ENCODE measurements around the gene TMEM132D. TPM values are rescaled to one million over a fixed set of nuclear protein-coding genes. Genes with fewer than 3 reads are reported as not detected.

The TMEM132D gene
- total RNA-seq, 1 experiment from 2014 or later = 1.4 TPM

DNA sequence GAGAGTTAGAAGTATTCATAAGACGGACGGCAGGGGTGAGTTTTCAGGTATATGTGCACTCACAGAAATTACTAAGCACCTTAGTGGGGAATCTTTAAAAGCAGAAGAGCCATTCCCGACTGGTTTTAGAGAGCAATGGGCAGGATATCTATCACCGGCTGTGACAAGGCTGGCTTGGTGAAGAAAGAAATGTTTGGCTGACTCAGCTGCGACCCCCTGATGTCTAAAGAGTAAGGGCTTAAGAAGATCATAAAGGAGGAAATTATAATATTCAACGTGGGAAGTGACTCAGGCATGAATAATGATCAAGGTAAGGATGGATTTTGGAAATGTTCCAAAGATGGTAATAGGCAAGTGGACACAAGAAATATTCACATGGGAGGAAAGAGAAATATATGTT lies 407.6 kb downstream of the TMEM132D start (continued):
- TF ChIP-seq ZNF232 (CRISPR knock-in tag; IDR thresholded peaks at IDR 0.05) (no peak), GRHL2 (CRISPR knock-in tag; IDR thresholded peaks at IDR 0.05; ENCODE audit: insufficient replicate concordance, severe bottlenecking) (no peak), ZNF396 (CRISPR knock-in tag; IDR thresholded peaks at IDR 0.05; ENCODE audit: borderline replicate concordance) (no peak), SMAD4 (CRISPR knock-in tag; IDR thresholded peaks at IDR 0.05) (no peak), CBFB (CRISPR knock-in tag; IDR thresholded peaks at IDR 0.05; ENCODE audit: low read depth) (no peak), OVOL2 (CRISPR knock-in tag; IDR thresholded peaks at IDR 0.05; ENCODE audit: borderline replicate concordance) (no peak)

DNA sequence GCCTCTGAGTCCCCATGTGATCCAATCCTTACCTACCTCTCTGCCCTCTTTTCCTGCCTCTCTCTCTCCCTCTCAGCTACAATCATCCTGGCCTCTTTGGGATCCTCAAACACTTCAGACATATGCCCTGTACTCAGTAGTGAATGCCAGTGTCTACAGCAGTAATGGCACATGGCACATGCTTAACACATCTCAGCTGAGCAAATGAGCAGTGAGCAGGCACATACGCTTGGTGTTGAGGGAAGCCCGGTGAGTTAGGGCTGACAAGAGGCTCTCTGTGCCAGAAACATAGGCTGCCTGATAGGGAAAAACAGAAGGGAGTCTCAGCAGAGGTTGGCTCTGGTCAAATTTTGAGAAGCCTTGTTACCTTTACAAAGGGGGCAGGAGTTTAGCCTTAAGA lies 409.1 kb downstream of the TMEM132D start:
- Mint-ChIP-seq H3K4me1 (no peaks in the 10 kb centered on the region), H3K36me3 (peaks cover 76% of the 10 kb centered on the region), H3K9me3 (peaks cover 76% of the 10 kb centered on the region), H3K27ac (no peak overlapping the region), H3K4me3 (no peak overlapping the region), H3K27me3 (ENCODE audit: low read depth) (peaks cover 8% of the 10 kb centered on the region)
- DNase-seq (ENCODE audit: low spot score) = no peak
- ATAC-seq = no peak
- POLR2A ChIA-PET = no interaction called here
- TF ChIP-seq, protein P1, sequence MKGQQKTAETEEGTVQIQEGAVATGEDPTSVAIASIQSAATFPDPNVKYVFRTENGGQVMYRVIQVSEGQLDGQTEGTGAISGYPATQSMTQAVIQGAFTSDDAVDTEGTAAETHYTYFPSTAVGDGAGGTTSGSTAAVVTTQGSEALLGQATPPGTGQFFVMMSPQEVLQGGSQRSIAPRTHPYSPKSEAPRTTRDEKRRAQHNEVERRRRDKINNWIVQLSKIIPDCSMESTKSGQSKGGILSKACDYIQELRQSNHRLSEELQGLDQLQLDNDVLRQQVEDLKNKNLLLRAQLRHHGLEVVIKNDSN (CRISPR knock-in tag; IDR thresholded peaks at IDR 0.05) = no peak
- TF ChIP-seq PRRX2 (CRISPR knock-in tag; IDR thresholded peaks at IDR 0.05) = no peak
- no peak for TF ChIP-seq TCF7 (CRISPR knock-in tag; IDR thresholded peaks at IDR 0.05; ENCODE audit: low read depth)
- TF ChIP-seq NR2C2 (CRISPR knock-in tag; IDR thresholded peaks at IDR 0.05) = no peak
- TF ChIP-seq, protein P2, sequence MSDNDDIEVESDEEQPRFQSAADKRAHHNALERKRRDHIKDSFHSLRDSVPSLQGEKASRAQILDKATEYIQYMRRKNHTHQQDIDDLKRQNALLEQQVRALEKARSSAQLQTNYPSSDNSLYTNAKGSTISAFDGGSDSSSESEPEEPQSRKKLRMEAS (CRISPR knock-in tag; IDR thresholded peaks at IDR 0.05) = no peak
- no peak for TF ChIP-seq NFATC4 (CRISPR knock-in tag; IDR thresholded peaks at IDR 0.05)
- TF ChIP-seq, protein P3, sequence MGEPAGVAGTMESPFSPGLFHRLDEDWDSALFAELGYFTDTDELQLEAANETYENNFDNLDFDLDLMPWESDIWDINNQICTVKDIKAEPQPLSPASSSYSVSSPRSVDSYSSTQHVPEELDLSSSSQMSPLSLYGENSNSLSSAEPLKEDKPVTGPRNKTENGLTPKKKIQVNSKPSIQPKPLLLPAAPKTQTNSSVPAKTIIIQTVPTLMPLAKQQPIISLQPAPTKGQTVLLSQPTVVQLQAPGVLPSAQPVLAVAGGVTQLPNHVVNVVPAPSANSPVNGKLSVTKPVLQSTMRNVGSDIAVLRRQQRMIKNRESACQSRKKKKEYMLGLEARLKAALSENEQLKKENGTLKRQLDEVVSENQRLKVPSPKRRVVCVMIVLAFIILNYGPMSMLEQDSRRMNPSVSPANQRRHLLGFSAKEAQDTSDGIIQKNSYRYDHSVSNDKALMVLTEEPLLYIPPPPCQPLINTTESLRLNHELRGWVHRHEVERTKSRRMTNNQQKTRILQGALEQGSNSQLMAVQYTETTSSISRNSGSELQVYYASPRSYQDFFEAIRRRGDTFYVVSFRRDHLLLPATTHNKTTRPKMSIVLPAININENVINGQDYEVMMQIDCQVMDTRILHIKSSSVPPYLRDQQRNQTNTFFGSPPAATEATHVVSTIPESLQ (CRISPR knock-in tag; IDR thresholded peaks at IDR 0.05) = no peak
- TF ChIP-seq TEAD1 (CRISPR knock-in tag; IDR thresholded peaks at IDR 0.05) = no peak
- TF ChIP-seq, protein P4, sequence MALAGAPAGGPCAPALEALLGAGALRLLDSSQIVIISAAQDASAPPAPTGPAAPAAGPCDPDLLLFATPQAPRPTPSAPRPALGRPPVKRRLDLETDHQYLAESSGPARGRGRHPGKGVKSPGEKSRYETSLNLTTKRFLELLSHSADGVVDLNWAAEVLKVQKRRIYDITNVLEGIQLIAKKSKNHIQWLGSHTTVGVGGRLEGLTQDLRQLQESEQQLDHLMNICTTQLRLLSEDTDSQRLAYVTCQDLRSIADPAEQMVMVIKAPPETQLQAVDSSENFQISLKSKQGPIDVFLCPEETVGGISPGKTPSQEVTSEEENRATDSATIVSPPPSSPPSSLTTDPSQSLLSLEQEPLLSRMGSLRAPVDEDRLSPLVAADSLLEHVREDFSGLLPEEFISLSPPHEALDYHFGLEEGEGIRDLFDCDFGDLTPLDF (CRISPR knock-in tag; IDR thresholded peaks at IDR 0.05) = no peak
- no peak for TF ChIP-seq CREB1 (CRISPR knock-in tag; IDR thresholded peaks at IDR 0.05)
- TF ChIP-seq, protein P5, sequence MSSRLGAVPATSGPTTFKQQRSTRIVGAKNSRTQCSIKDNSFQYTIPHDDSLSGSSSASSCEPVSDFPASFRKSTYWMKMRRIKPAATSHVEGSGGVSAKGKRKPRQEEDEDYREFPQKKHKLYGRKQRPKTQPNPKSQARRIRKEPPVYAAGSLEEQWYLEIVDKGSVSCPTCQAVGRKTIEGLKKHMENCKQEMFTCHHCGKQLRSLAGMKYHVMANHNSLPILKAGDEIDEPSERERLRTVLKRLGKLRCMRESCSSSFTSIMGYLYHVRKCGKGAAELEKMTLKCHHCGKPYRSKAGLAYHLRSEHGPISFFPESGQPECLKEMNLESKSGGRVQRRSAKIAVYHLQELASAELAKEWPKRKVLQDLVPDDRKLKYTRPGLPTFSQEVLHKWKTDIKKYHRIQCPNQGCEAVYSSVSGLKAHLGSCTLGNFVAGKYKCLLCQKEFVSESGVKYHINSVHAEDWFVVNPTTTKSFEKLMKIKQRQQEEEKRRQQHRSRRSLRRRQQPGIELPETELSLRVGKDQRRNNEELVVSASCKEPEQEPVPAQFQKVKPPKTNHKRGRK (CRISPR knock-in tag; IDR thresholded peaks at IDR 0.05; ENCODE audit: borderline replicate concordance) = no peak
- TF ChIP-seq, protein P6, sequence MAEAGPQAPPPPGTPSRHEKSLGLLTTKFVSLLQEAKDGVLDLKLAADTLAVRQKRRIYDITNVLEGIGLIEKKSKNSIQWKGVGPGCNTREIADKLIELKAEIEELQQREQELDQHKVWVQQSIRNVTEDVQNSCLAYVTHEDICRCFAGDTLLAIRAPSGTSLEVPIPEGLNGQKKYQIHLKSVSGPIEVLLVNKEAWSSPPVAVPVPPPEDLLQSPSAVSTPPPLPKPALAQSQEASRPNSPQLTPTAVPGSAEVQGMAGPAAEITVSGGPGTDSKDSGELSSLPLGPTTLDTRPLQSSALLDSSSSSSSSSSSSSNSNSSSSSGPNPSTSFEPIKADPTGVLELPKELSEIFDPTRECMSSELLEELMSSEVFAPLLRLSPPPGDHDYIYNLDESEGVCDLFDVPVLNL (CRISPR knock-in tag; IDR thresholded peaks at IDR 0.05; ENCODE audit: borderline replicate concordance, low read depth) = no peak
- TF ChIP-seq, protein P7, sequence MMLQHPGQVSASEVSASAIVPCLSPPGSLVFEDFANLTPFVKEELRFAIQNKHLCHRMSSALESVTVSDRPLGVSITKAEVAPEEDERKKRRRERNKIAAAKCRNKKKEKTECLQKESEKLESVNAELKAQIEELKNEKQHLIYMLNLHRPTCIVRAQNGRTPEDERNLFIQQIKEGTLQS (CRISPR knock-in tag; conservative IDR thresholded peaks at IDR 0.05) = no peak
- no peak for TF ChIP-seq JUN (CRISPR knock-in tag; IDR thresholded peaks at IDR 0.05)
- TF ChIP-seq ZBTB21 (CRISPR knock-in tag; IDR thresholded peaks at IDR 0.05; ENCODE audit: borderline replicate concordance) = no peak
- TF ChIP-seq, protein P8, sequence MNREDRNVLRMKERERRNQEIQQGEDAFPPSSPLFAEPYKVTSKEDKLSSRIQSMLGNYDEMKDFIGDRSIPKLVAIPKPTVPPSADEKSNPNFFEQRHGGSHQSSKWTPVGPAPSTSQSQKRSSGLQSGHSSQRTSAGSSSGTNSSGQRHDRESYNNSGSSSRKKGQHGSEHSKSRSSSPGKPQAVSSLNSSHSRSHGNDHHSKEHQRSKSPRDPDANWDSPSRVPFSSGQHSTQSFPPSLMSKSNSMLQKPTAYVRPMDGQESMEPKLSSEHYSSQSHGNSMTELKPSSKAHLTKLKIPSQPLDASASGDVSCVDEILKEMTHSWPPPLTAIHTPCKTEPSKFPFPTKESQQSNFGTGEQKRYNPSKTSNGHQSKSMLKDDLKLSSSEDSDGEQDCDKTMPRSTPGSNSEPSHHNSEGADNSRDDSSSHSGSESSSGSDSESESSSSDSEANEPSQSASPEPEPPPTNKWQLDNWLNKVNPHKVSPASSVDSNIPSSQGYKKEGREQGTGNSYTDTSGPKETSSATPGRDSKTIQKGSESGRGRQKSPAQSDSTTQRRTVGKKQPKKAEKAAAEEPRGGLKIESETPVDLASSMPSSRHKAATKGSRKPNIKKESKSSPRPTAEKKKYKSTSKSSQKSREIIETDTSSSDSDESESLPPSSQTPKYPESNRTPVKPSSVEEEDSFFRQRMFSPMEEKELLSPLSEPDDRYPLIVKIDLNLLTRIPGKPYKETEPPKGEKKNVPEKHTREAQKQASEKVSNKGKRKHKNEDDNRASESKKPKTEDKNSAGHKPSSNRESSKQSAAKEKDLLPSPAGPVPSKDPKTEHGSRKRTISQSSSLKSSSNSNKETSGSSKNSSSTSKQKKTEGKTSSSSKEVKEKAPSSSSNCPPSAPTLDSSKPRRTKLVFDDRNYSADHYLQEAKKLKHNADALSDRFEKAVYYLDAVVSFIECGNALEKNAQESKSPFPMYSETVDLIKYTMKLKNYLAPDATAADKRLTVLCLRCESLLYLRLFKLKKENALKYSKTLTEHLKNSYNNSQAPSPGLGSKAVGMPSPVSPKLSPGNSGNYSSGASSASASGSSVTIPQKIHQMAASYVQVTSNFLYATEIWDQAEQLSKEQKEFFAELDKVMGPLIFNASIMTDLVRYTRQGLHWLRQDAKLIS (CRISPR knock-in tag; IDR thresholded peaks at IDR 0.05; ENCODE audit: borderline replicate concordance) = no peak
- CTCF ChIA-PET = no interaction called here

Measured in WTC11 (cell line).